Liver (tissue), 9 donors: ENCODE measurements around the gene LRRN4CL. TPM values are rescaled to one million over a fixed set of nuclear protein-coding genes. Genes with fewer than 3 reads are reported as not detected.

Experiments used
- DNase-seq: peaks from one replicate; pipeline ENCODE4 v3.0.0-alpha.2; 2017; ENCODE audit warnings: low spot score
- H3K27ac ChIP-seq, 2 donors: one replicate each; pipeline ENCODE4 v1.7.0; 2013; ENCODE audit warnings: inconsistent platforms in 2 of 2, low read length in 2 of 2, control low read depth in 1 of 2, low read depth in 1 of 2, mild to moderate bottlenecking in 1 of 2
- H3K27me3 ChIP-seq, 4 donors: one replicate each; pipeline versions ENCODE4 v1.6.1 to v1.7.0; 2013; ENCODE audit warnings: low read length in 3 of 4, inconsistent platforms in 1 of 4, mild to moderate bottlenecking in 1 of 4, moderate library complexity in 1 of 4; ENCODE audit not compliant: control insufficient read depth in 4 of 4, insufficient read depth in 4 of 4
- H3K36me3 ChIP-seq, 4 donors: one replicate each; pipeline versions ENCODE4 v1.6.1 to v1.7.0; 2013; ENCODE audit warnings: low read length in 3 of 4, mild to moderate bottlenecking in 3 of 4, low read depth in 1 of 4, moderate library complexity in 1 of 4; ENCODE audit not compliant: control insufficient read depth in 4 of 4, insufficient read depth in 3 of 4
- H3K4me1 ChIP-seq, 4 donors: one replicate each; pipeline versions ENCODE4 v1.6.1 to v1.7.0; 2013; ENCODE audit warnings: low read length in 3 of 4, mild to moderate bottlenecking in 3 of 4, moderate library complexity in 1 of 4; ENCODE audit not compliant: control insufficient read depth in 4 of 4, insufficient read depth in 4 of 4
- H3K4me3 ChIP-seq, 3 donors: one replicate each; pipeline versions ENCODE4 v1.6.1 to v1.7.0; 2013; ENCODE audit warnings: low read length in 3 of 3, control low read depth in 1 of 3, low read depth in 1 of 3, mild to moderate bottlenecking in 1 of 3
- H3K9ac ChIP-seq, 2 donors: one replicate each; pipeline ENCODE4 v1.7.0; 2013; ENCODE audit warnings: low read length in 2 of 2, mild to moderate bottlenecking in 2 of 2, moderate library complexity in 2 of 2, control low read depth in 1 of 2, low read depth in 1 of 2
- H3K9me3 ChIP-seq, 4 donors: one replicate each; pipeline versions ENCODE4 v1.6.1 to v1.7.0; 2013; ENCODE audit warnings: low read length in 3 of 4; ENCODE audit not compliant: control insufficient read depth in 4 of 4
- EGR1 ChIP-seq, 2 donors: IDR thresholded peaks; 2 replicates each; pipeline ENCODE4 v1.6.1; 2016 to 2018; ENCODE audit warnings: antibody characterized with exemption in 2 of 2, low read depth in 2 of 2
- FOXA1 ChIP-seq: IDR thresholded peaks from 2 replicates; pipeline ENCODE4 v1.6.1; 2016; ENCODE audit warnings: antibody characterized with exemption
- FOXA2 ChIP-seq: IDR thresholded peaks from 2 replicates; pipeline ENCODE4 v1.6.1; 2016; ENCODE audit warnings: antibody characterized with exemption
- GABPA ChIP-seq, 2 donors: IDR thresholded peaks in 1 of 2; conservative IDR thresholded peaks in 1 of 2; 2 replicates each; pipeline ENCODE4 v1.6.1; 2016; ENCODE audit warnings: antibody characterized with exemption in 2 of 2, mild to moderate bottlenecking in 1 of 2, moderate library complexity in 1 of 2
- HNF4A ChIP-seq, 2 donors: conservative IDR thresholded peaks; 2 replicates each; pipeline ENCODE4 v1.6.1; 2016; ENCODE audit warnings: antibody characterized with exemption in 2 of 2, mild to moderate bottlenecking in 2 of 2
- HNF4G ChIP-seq: IDR thresholded peaks from 2 replicates; pipeline ENCODE4 v1.6.1; 2016; ENCODE audit warnings: antibody characterized with exemption
- JUND ChIP-seq, 2 donors: IDR thresholded peaks; 2 replicates each; pipeline ENCODE4 v1.6.1; 2016; ENCODE audit warnings: antibody characterized with exemption in 2 of 2
- NR2F2 ChIP-seq: IDR thresholded peaks from 2 replicates; pipeline ENCODE4 v1.6.1; 2016; ENCODE audit warnings: antibody characterized with exemption
- RAD21 ChIP-seq, 2 donors: IDR thresholded peaks; 2 replicates each; pipeline ENCODE4 v1.6.1; 2016; ENCODE audit warnings: antibody characterized with exemption in 2 of 2, mild to moderate bottlenecking in 2 of 2
- RXRA ChIP-seq, 2 donors: IDR thresholded peaks; 2 replicates each; pipeline ENCODE4 v1.6.1; 2017 to 2018; ENCODE audit warnings: antibody characterized with exemption in 2 of 2, mild to moderate bottlenecking in 1 of 2
- SP1 ChIP-seq: IDR thresholded peaks from 2 replicates; pipeline ENCODE4 v1.6.1; 2018; ENCODE audit warnings: antibody characterized with exemption, mild to moderate bottlenecking
- TAF1 ChIP-seq: conservative IDR thresholded peaks from 2 replicates; pipeline ENCODE4 v1.6.1; 2016; ENCODE audit warnings: antibody characterized with exemption, mild to moderate bottlenecking
- YY1 ChIP-seq: IDR thresholded peaks from 2 replicates; pipeline ENCODE4 v1.6.1; 2016; ENCODE audit warnings: antibody characterized with exemption, mild to moderate bottlenecking
- WGBS: extraction: QIAGEN DNeasy Blood & Tissue Kit; methylation state at CpG from one replicate; pipeline ENCODE4 v1.1.7; 2013; 5-methylcytosine and 5-hydroxymethylcytosine counted together
- polyA plus RNA-seq, 2 donors: library from polyadenylated mRNA; stranded (reverse) in 1 of 2; unstranded in 1 of 2; fragments of 200-250 nt in 1 of 2; fragments of >200 nt in 1 of 2; fragmentation: Nextera tagmentation in 1 of 2; extraction: Ambion mirVana in 1 of 2; gene quantifications; one replicate each; pipeline versions ENCODE4 v1.2.1 to v1.2.3, GENCODE V29; 2013 to 2015
- total RNA-seq, 2 donors: library from RNA; depleted of rRNA; stranded (reverse); fragments of >200 nt; gene quantifications; one replicate each; pipeline ENCODE4 v1.2.3, GENCODE V29; 2014
- TF ChIP-seq, protein P1 (sequence below): IDR thresholded peaks from 2 replicates; pipeline ENCODE4 v1.6.1; 2016; ENCODE audit warnings: antibody characterized with exemption, mild to moderate bottlenecking
- TF ChIP-seq, protein P2 (sequence below): fragments of 150-350 bp; IDR thresholded peaks from 2 replicates; pipeline ENCODE4 v1.5.1; 2017; ENCODE audit warnings: improper control_type of control experiment, low read depth, low read length; ENCODE audit not compliant: missing input control
- TF ChIP-seq, protein P3 (sequence below): IDR thresholded peaks from 2 replicates; pipeline ENCODE4 v1.6.1; 2016; ENCODE audit warnings: antibody characterized with exemption
- TF ChIP-seq, protein P4 (sequence below): IDR thresholded peaks from 2 replicates; pipeline ENCODE4 v1.6.1; 2016; ENCODE audit warnings: antibody characterized with exemption
- TF ChIP-seq, protein P5 (sequence below): IDR thresholded peaks from 2 replicates; pipeline ENCODE4 v1.6.1; 2016; ENCODE audit warnings: antibody characterized with exemption
- donor health status: healthy.
- donor health status: healthy.
- donor health status: healthy.
- donor health status: healthy.
- donor health status: healthy.

LRRN4CL gene
- total and polyA plus RNA-seq, 4 donors = 0.06 to 0.08 TPM; not detected in 2

DNA sequence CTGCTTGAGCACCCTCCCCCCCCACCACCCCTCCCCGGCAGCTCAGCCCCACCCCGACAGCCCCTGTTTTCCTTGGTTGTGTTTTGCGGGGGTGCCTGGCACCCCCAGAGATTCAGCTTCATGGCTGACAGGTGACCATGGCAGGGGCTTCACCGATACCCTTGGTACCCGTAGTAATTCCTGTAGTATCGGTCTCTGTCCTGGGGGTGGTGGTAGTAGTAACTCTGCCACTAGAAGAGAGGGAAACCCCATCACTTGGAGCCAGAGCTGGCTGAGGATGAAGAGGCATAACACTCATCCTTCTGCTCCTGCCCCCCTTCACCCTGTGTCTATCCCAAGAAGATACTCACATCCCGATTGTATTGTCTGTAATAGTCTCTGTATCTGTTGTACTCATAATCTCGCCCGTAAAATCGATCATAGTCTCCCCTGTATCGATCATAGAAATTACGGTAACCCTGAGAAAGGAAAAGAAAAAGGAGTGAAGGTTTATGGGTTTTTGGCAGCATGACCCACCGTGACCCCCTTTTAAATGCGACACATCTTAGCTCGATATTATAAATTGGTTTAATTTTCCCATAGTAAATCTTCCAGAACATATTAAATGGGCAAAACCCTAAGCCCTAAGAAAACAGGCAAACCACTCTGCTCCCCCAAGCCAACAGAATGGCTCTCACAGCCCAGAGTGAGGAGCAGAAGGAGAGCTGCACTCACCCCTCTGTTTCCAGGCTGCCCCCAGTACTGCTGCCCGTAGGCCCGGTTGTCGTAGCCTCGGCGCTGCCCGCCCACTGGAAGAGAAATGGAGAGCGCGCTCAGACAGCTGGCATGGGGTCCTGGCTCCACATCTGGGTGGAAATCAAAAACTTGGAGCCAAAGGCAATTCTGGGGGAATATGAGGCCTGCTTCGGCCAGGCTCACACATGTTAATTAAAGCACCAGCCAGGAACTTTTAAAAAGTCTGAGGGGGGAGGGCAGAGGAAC lies 26.1 kb upstream of the LRRN4CL start:
- H3K27me3 ChIP-seq = no peaks in the 10 kb centered on the region
- no peak overlapping the region for H3K27ac ChIP-seq
- WGBS = 95% methylated on average over 24 of the region's 24 CpGs
- no peak for TF ChIP-seq JUND (IDR thresholded peaks at IDR 0.05)
- H3K4me1 ChIP-seq = peaks cover 8 to 50% (median 35%) of the 10 kb centered on the region in 4 donors
- H3K4me3 ChIP-seq = no peak overlapping the region
- H3K36me3 ChIP-seq = peaks cover 11 to 56% (median 53%) of the 10 kb centered on the region in 4 donors
- DNase-seq = no peak
- no peaks in the 10 kb centered on the region for H3K9me3 ChIP-seq
- H3K9ac ChIP-seq = no peak overlapping the region

DNA sequence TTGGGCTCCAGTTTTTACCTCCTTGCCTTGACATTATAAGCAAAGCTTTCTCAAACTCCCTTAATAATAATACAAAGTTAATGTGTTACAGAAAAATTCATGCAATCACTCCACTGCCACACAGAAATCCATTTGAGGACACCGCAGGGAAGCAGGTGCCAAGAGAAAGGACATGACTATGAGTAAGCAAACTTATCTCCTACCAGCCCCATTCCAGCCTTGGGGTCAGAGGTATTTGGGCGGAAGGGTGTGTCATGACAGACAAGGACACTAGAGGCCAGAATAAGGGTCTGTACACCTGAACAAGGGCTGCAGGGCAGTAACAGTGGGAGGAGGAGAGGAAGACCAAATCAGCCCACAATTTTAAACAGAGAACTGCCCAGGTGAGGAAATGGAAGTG lies 24.0 kb upstream of the LRRN4CL start:
- peak overlapping the region; percentile 86 to 94 for H3K27ac ChIP-seq
- H3K4me3 ChIP-seq = no peak overlapping the region
- H3K36me3 ChIP-seq = peaks cover 5 to 40% (median 38%) of the 10 kb centered on the region in 4 donors
- H3K9ac ChIP-seq = peak overlapping the region in 1 of 2 donors; percentile 60
- peaks cover 16 to 65% (median 50%) of the 10 kb centered on the region in 4 donors for H3K4me1 ChIP-seq
- peak; percentile 39 for DNase-seq
- WGBS = 29% methylated on average over 2 of the region's 2 CpGs
- peak; percentile 79 for TF ChIP-seq SP1
- TF ChIP-seq JUND (IDR thresholded peaks at IDR 0.05) = peak; percentile 54 to 84
- TF ChIP-seq YY1 = peak; percentile 92
- TF ChIP-seq HNF4A (conservative IDR thresholded peaks at IDR 0.05) = peak; percentile 59 to 79
- peak; percentile 60 for TF ChIP-seq FOXA2
- TF ChIP-seq, protein P1, sequence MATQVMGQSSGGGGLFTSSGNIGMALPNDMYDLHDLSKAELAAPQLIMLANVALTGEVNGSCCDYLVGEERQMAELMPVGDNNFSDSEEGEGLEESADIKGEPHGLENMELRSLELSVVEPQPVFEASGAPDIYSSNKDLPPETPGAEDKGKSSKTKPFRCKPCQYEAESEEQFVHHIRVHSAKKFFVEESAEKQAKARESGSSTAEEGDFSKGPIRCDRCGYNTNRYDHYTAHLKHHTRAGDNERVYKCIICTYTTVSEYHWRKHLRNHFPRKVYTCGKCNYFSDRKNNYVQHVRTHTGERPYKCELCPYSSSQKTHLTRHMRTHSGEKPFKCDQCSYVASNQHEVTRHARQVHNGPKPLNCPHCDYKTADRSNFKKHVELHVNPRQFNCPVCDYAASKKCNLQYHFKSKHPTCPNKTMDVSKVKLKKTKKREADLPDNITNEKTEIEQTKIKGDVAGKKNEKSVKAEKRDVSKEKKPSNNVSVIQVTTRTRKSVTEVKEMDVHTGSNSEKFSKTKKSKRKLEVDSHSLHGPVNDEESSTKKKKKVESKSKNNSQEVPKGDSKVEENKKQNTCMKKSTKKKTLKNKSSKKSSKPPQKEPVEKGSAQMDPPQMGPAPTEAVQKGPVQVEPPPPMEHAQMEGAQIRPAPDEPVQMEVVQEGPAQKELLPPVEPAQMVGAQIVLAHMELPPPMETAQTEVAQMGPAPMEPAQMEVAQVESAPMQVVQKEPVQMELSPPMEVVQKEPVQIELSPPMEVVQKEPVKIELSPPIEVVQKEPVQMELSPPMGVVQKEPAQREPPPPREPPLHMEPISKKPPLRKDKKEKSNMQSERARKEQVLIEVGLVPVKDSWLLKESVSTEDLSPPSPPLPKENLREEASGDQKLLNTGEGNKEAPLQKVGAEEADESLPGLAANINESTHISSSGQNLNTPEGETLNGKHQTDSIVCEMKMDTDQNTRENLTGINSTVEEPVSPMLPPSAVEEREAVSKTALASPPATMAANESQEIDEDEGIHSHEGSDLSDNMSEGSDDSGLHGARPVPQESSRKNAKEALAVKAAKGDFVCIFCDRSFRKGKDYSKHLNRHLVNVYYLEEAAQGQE = no peak
- TF ChIP-seq RXRA (IDR thresholded peaks at IDR 0.05) = peak; percentile 83 to 91
- TF ChIP-seq RAD21 (IDR thresholded peaks at IDR 0.05) = peak in 1 of 2 donors; percentile 38
- TF ChIP-seq FOXA1 = peak; percentile 31
- TF ChIP-seq, protein P2, sequence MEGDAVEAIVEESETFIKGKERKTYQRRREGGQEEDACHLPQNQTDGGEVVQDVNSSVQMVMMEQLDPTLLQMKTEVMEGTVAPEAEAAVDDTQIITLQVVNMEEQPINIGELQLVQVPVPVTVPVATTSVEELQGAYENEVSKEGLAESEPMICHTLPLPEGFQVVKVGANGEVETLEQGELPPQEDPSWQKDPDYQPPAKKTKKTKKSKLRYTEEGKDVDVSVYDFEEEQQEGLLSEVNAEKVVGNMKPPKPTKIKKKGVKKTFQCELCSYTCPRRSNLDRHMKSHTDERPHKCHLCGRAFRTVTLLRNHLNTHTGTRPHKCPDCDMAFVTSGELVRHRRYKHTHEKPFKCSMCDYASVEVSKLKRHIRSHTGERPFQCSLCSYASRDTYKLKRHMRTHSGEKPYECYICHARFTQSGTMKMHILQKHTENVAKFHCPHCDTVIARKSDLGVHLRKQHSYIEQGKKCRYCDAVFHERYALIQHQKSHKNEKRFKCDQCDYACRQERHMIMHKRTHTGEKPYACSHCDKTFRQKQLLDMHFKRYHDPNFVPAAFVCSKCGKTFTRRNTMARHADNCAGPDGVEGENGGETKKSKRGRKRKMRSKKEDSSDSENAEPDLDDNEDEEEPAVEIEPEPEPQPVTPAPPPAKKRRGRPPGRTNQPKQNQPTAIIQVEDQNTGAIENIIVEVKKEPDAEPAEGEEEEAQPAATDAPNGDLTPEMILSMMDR = no peak
- no peak for TF ChIP-seq EGR1 (IDR thresholded peaks at IDR 0.05; ENCODE audit: low read depth in 2 of 2)
- no peak for TF ChIP-seq TAF1
- TF ChIP-seq, protein P3, sequence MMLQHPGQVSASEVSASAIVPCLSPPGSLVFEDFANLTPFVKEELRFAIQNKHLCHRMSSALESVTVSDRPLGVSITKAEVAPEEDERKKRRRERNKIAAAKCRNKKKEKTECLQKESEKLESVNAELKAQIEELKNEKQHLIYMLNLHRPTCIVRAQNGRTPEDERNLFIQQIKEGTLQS = no peak
- TF ChIP-seq, protein P4, sequence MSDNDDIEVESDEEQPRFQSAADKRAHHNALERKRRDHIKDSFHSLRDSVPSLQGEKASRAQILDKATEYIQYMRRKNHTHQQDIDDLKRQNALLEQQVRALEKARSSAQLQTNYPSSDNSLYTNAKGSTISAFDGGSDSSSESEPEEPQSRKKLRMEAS = peak; percentile 65
- TF ChIP-seq NR2F2 = no peak
- TF ChIP-seq, protein P5, sequence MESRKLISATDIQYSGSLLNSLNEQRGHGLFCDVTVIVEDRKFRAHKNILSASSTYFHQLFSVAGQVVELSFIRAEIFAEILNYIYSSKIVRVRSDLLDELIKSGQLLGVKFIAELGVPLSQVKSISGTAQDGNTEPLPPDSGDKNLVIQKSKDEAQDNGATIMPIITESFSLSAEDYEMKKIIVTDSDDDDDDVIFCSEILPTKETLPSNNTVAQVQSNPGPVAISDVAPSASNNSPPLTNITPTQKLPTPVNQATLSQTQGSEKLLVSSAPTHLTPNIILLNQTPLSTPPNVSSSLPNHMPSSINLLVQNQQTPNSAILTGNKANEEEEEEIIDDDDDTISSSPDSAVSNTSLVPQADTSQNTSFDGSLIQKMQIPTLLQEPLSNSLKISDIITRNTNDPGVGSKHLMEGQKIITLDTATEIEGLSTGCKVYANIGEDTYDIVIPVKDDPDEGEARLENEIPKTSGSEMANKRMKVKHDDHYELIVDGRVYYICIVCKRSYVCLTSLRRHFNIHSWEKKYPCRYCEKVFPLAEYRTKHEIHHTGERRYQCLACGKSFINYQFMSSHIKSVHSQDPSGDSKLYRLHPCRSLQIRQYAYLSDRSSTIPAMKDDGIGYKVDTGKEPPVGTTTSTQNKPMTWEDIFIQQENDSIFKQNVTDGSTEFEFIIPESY = peak; percentile 62
- peak in 1 of 2 donors; percentile 76 for TF ChIP-seq GABPA (IDR thresholded peaks at IDR 0.05 in 1 of 2, conservative IDR thresholded peaks at IDR 0.05 in 1 of 2)
- peak; percentile 27 for TF ChIP-seq HNF4G
- no peaks in the 10 kb centered on the region for H3K9me3 ChIP-seq
- H3K27me3 ChIP-seq = no peaks in the 10 kb centered on the region
